HCT116 (cell line): Measurements from ENCODE around the gene RAPH1. TPM values are rescaled to one million over a fixed set of nuclear protein-coding genes. Genes with fewer than 3 reads are reported as not detected.
A peak's percentile ranks its signal among the peaks of the same experiment; 100 is the strongest.

Experiments used
- ATAC-seq: fragments of 200-7000 bp; cut with Tn5 transposase; 2 replicates; pipeline ENCODE4 v1.9.1; 2020; ENCODE audit warnings: mild to moderate bottlenecking, moderate library complexity
- BruUV-seq: library from RNA; stranded (reverse); fragments of 400-500 nt; replicated peaks from 2 replicates; lab custom pipeline; 2021; lab: Mats Ljungman, UMichigan
- CTCF ChIA-PET: fragments of 300-600 bp; sonication (Branson Sonifier 250); formaldehyde crosslinking; loops from one replicate; lab custom pipeline; 2021; ENCODE audit warnings: antibody characterized with exemption; lab: Charles Lee
- POLR2A ChIA-PET: fragments of 300-600, 350-600 bp; sonication (Branson Sonifier 250); formaldehyde crosslinking; loops from one replicate; lab custom pipeline; 2021; ENCODE audit warnings: antibody characterized with exemption; lab: Charles Lee
- RAD21 ChIA-PET, 2 experiments: fragments of 300-600 bp; sonication (Branson Sonifier 250); formaldehyde crosslinking; loops; one replicate each; lab custom pipeline; 2023; ENCODE audit warnings: low total read pairs in 2 of 2; ENCODE audit not compliant: uncharacterized antibody in 2 of 2, unreplicated experiment in 2 of 2, low non-redundant PET in 1 of 2; lab: Charles Lee
- DNase-seq: peaks from one replicate; pipeline ENCODE4 v3.0.0-alpha.2; 2010; ENCODE audit warnings: low read depth, low spot score
- H2AFZ ChIP-seq: fragments of 200-600 bp; shearing (Covaris generic), sonication (generic); 2 replicates; pipeline ENCODE4 v1.6.1; 2017; ENCODE audit warnings: low read depth, mixed run types, mixed read lengths, antibody characterized with exemption, low read length; ENCODE audit not compliant: poor library complexity, severe bottlenecking
- H3K27ac ChIP-seq: 2 replicates; pipeline ENCODE4 v1.5.1; 2012; ENCODE audit warnings: low read depth, low read length
- H3K27me3 ChIP-seq: fragments of 200-600 bp; sonication (generic); 2 replicates; pipeline ENCODE4 v1.6.1; 2016; ENCODE audit warnings: mixed run types, low read length, mixed read lengths; ENCODE audit not compliant: insufficient read depth
- H3K36me3 ChIP-seq, 2 experiments: fragments of 200-500 bp in 1 of 2; fragments of 200-600 bp in 1 of 2; sonication (Bioruptor generic) in 1 of 2; sonication (generic) in 1 of 2; 2 replicates each; pipeline versions ENCODE4 v1.5.1 to v1.6.1; 2014 to 2016; ENCODE audit warnings: low read length in 2 of 2, inconsistent platforms in 1 of 2, mixed read lengths in 1 of 2, mixed run types in 1 of 2; ENCODE audit not compliant: insufficient read depth in 2 of 2, control insufficient read depth in 1 of 2
- H3K4me1 ChIP-seq, 2 experiments: fragments of 200-600 bp in 1 of 2; sonication (generic) in 1 of 2; 2 replicates each; pipeline versions ENCODE4 v1.5.1 to v1.6.1; 2012 to 2017; ENCODE audit warnings: low read length in 2 of 2, inconsistent platforms in 1 of 2, mild to moderate bottlenecking in 1 of 2, mixed read lengths in 1 of 2, mixed run types in 1 of 2, moderate library complexity in 1 of 2; ENCODE audit not compliant: insufficient read depth in 2 of 2, control insufficient read depth in 1 of 2
- H3K4me2 ChIP-seq: fragments of 200-600 bp; sonication (generic); 2 replicates; pipeline ENCODE4 v1.6.1; 2017; ENCODE audit warnings: mixed run types, low read length, mixed read lengths
- H3K4me3 ChIP-seq, 2 experiments: fragments of 200-600 bp in 1 of 2; sonication (generic) in 1 of 2; replicated peaks in 1 of 2; 2 replicates each; pipeline ENCODE4 v1.5.1; 2011 to 2016; ENCODE audit warnings: low read length in 2 of 2, control low read depth in 1 of 2, low read depth in 1 of 2, mild to moderate bottlenecking in 1 of 2, mixed read lengths in 1 of 2, mixed run types in 1 of 2
- H3K79me2 ChIP-seq: fragments of 200-600 bp; sonication (generic); 2 replicates; pipeline ENCODE4 v1.6.1; 2017; ENCODE audit warnings: mild to moderate bottlenecking, mixed run types, low read length, moderate library complexity, mixed read lengths; ENCODE audit not compliant: insufficient read depth
- H3K9ac ChIP-seq: fragments of 200-600 bp; sonication (generic); 2 replicates; pipeline ENCODE4 v1.6.1; 2016; ENCODE audit warnings: low read length, mixed read lengths
- H3K9me2 ChIP-seq: fragments of 200-600 bp; sonication (generic), shearing (Covaris generic); 2 replicates; pipeline ENCODE4 v1.6.1; 2017; ENCODE audit warnings: mixed run types, mild to moderate bottlenecking, moderate library complexity; ENCODE audit not compliant: insufficient read depth
- H3K9me3 ChIP-seq, 2 experiments: fragments of 200-500 bp in 1 of 2; fragments of 200-600 bp in 1 of 2; sonication (Bioruptor generic) in 1 of 2; sonication (generic) in 1 of 2; 2 replicates each; pipeline ENCODE4 v1.6.1; 2014 to 2017; ENCODE audit warnings: low read length in 2 of 2, mixed read lengths in 2 of 2, inconsistent platforms in 1 of 2, low read depth in 1 of 2, mild to moderate bottlenecking in 1 of 2, mixed run types in 1 of 2, moderate library complexity in 1 of 2; ENCODE audit not compliant: control insufficient read depth in 1 of 2, insufficient read depth in 1 of 2
- H4K20me1 ChIP-seq: fragments of 200-600 bp; sonication (generic), shearing (Covaris generic); 2 replicates; pipeline ENCODE4 v1.6.1; 2017; ENCODE audit warnings: mixed run types, mild to moderate bottlenecking, moderate library complexity; ENCODE audit not compliant: insufficient read depth
- RAD21 ChIP-seq: IDR thresholded peaks from 2 replicates; pipeline ENCODE4 v1.6.1; 2012; ENCODE audit warnings: low read depth, mild to moderate bottlenecking
- ZNF274 ChIP-seq: fragments of 200-500 bp; sonication (Bioruptor generic); IDR thresholded peaks from 2 replicates; pipeline ENCODE4 v1.6.1; 2014; ENCODE audit warnings: mild to moderate bottlenecking, low read depth, low read length, inconsistent platforms
- intact Hi-C: fragments of 100-400 bp; cut with micrococcal nuclease; formaldehyde crosslinking; loops from 2 replicates; pipeline ENCODE4 v1.10.0; 2022
- total RNA-seq: library from RNA; stranded (reverse); gene quantifications from one replicate; pipeline ENCODE4 v1.2.1, GENCODE V29; 2021; ENCODE audit not compliant: unreplicated experiment
- TF ChIP-seq, protein P1 (sequence below), 3 experiments: fragments of 200-600 bp in 1 of 3; sonication (generic) in 1 of 3; IDR thresholded peaks in 2 of 3; conservative IDR thresholded peaks in 1 of 3; 2 replicates each; pipeline ENCODE4 v1.5.1; 2012 to 2017; ENCODE audit warnings: low read depth in 2 of 3, low read length in 2 of 3, antibody characterized with exemption in 1 of 3, borderline replicate concordance in 1 of 3, control low read depth in 1 of 3, mild to moderate bottlenecking in 1 of 3, mixed read lengths in 1 of 3, mixed run types in 1 of 3, moderate library complexity in 1 of 3; ENCODE audit not compliant: insufficient read depth in 1 of 3
- TF ChIP-seq, protein P2 (sequence below): IDR thresholded peaks from 2 replicates; pipeline ENCODE4 v1.6.1; 2012; ENCODE audit warnings: low read depth

The RAPH1 gene
- total RNA-seq, 1 experiment from 2014 or later = 22.3 TPM

DNA sequence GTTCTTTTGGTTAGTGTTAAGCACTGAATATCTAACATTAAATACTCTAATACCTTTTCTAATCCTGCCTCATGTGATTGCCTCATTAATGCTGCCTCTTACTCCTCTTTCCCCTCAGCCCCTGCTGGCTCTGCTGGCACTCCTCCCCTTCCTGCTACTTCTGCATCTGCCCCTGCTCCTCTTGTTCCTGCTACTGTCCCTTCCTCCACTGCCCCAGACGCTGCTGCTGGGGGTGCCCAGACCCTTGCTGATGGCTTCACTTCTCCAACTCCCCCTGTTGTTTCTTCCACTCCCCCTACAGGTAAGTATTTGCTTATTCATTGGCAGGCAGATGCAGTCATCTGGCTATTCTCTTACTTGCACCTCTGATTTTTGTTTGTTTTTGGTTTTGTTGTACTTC is 138.4 kb downstream of the RAPH1 start:
- intact Hi-C loops = no loop called here
- Histone ChIP-seq H3K4me2 (no peak overlapping the region), H4K20me1 (no peaks in the 10 kb centered on the region), H3K9ac (no peak overlapping the region), H3K79me2 (no peaks in the 10 kb centered on the region; the same call in 1 of the 2 replicates), H3K36me3 (peaks cover 0 to 15% of the 10 kb centered on the region in 2 experiments; a peak in 2 of 4 replicates), H3K4me3 (no peak overlapping the region), H3K4me1 (peaks cover 13 to 25% of the 10 kb centered on the region in 2 experiments), H3K9me2 (no peaks in the 10 kb centered on the region), H2AFZ (no peak overlapping the region), H3K27me3 (no peaks in the 10 kb centered on the region), H3K27ac (no peak overlapping the region), H3K9me3 (no peaks in the 10 kb centered on the region; a peak in 1 of 4 replicates)
- ChIA-PET CTCF (no interaction called here), RAD21 (no interaction called here), POLR2A (no interaction called here)
- no TSS peak for BruUV-seq
- no peak for DNase-seq
- ATAC-seq = peak; percentile 80
- no peak for TF ChIP-seq ZNF274
- TF ChIP-seq, protein P1, sequence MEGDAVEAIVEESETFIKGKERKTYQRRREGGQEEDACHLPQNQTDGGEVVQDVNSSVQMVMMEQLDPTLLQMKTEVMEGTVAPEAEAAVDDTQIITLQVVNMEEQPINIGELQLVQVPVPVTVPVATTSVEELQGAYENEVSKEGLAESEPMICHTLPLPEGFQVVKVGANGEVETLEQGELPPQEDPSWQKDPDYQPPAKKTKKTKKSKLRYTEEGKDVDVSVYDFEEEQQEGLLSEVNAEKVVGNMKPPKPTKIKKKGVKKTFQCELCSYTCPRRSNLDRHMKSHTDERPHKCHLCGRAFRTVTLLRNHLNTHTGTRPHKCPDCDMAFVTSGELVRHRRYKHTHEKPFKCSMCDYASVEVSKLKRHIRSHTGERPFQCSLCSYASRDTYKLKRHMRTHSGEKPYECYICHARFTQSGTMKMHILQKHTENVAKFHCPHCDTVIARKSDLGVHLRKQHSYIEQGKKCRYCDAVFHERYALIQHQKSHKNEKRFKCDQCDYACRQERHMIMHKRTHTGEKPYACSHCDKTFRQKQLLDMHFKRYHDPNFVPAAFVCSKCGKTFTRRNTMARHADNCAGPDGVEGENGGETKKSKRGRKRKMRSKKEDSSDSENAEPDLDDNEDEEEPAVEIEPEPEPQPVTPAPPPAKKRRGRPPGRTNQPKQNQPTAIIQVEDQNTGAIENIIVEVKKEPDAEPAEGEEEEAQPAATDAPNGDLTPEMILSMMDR (IDR thresholded peaks at IDR 0.05 in 2 of 3, conservative IDR thresholded peaks at IDR 0.05 in 1 of 3; ENCODE audit: borderline replicate concordance in 1 of 3, insufficient read depth in 1 of 3, low read depth in 2 of 3, low read length in 2 of 3) = peak in 2 of 3 experiments; percentile 62 to 63; a peak in 4 of 6 replicates
- TF ChIP-seq, protein P2, sequence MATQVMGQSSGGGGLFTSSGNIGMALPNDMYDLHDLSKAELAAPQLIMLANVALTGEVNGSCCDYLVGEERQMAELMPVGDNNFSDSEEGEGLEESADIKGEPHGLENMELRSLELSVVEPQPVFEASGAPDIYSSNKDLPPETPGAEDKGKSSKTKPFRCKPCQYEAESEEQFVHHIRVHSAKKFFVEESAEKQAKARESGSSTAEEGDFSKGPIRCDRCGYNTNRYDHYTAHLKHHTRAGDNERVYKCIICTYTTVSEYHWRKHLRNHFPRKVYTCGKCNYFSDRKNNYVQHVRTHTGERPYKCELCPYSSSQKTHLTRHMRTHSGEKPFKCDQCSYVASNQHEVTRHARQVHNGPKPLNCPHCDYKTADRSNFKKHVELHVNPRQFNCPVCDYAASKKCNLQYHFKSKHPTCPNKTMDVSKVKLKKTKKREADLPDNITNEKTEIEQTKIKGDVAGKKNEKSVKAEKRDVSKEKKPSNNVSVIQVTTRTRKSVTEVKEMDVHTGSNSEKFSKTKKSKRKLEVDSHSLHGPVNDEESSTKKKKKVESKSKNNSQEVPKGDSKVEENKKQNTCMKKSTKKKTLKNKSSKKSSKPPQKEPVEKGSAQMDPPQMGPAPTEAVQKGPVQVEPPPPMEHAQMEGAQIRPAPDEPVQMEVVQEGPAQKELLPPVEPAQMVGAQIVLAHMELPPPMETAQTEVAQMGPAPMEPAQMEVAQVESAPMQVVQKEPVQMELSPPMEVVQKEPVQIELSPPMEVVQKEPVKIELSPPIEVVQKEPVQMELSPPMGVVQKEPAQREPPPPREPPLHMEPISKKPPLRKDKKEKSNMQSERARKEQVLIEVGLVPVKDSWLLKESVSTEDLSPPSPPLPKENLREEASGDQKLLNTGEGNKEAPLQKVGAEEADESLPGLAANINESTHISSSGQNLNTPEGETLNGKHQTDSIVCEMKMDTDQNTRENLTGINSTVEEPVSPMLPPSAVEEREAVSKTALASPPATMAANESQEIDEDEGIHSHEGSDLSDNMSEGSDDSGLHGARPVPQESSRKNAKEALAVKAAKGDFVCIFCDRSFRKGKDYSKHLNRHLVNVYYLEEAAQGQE = no peak
- TF ChIP-seq RAD21 = peak; percentile 28; the same call in 1 of the 2 replicates
